WTC11 (cell line): ENCODE measurements around the gene PTPRN2. TPM values are rescaled to one million over a fixed set of nuclear protein-coding genes. Genes with fewer than 3 reads are reported as not detected.

ENCODE experiments used
- ATAC-seq: fragments of 200-7000 bp; cut with Tn5 transposase; 2 replicates; pipeline ENCODE4 v1.10.0; 2021; ENCODE audit warnings: mild to moderate bottlenecking, moderate library complexity
- CTCF ChIA-PET: fragments of 300-600 bp; sonication (Branson Sonifier 250); formaldehyde crosslinking; loops from one replicate; lab custom pipeline; 2021; ENCODE audit warnings: antibody characterized with exemption; lab: Charles Lee
- POLR2A ChIA-PET: fragments of 350-600 bp; sonication (Branson Sonifier 250); formaldehyde crosslinking; loops from one replicate; lab custom pipeline; 2021; ENCODE audit warnings: antibody characterized with exemption; lab: Charles Lee
- DNase-seq: peaks from one replicate; pipeline ENCODE4 v3.0.0; 2021; ENCODE audit warnings: low spot score
- H3K27ac Mint-ChIP-seq: 2 replicates; pipeline ENCODE4 v1.8.0; 2021; ENCODE audit warnings: mixed read lengths
- H3K27me3 Mint-ChIP-seq: 2 replicates; pipeline ENCODE4 v1.8.0; 2021; ENCODE audit warnings: low read depth, mild to moderate bottlenecking, moderate library complexity, mixed read lengths
- H3K36me3 Mint-ChIP-seq: 2 replicates; pipeline ENCODE4 v1.8.0; 2021; ENCODE audit warnings: mixed read lengths
- H3K4me1 Mint-ChIP-seq: 2 replicates; pipeline ENCODE4 v1.8.0; 2022; ENCODE audit warnings: mixed read lengths
- H3K4me3 Mint-ChIP-seq: 2 replicates; pipeline ENCODE4 v1.8.0; 2021; ENCODE audit warnings: mild to moderate bottlenecking, moderate library complexity, mixed read lengths
- H3K9me3 Mint-ChIP-seq: 2 replicates; pipeline ENCODE4 v1.8.0; 2021; ENCODE audit warnings: mixed read lengths
- ATF2 ChIP-seq: sonication (generic); formaldehyde crosslinking; IDR thresholded peaks from 2 replicates; pipeline ENCODE4 v1.8.1; 2022; ENCODE audit warnings: low read depth, missing genetic modification reagents, borderline replicate concordance
- CBFB ChIP-seq: sonication (generic); formaldehyde crosslinking; IDR thresholded peaks from 2 replicates; pipeline ENCODE4 v1.8.1; 2022; ENCODE audit warnings: mild to moderate bottlenecking, low read depth, missing genetic modification reagents
- E2F5 ChIP-seq: sonication (generic); formaldehyde crosslinking; IDR thresholded peaks from 2 replicates; pipeline ENCODE4 v1.8.1; 2022; ENCODE audit warnings: mild to moderate bottlenecking, moderate library complexity, missing genetic modification reagents
- FOXJ3 ChIP-seq: sonication (generic); formaldehyde crosslinking; IDR thresholded peaks from 2 replicates; pipeline ENCODE4 v1.9.0; 2021; ENCODE audit warnings: missing genetic modification reagents, mild to moderate bottlenecking, borderline replicate concordance
- FOXK1 ChIP-seq: sonication (generic); formaldehyde crosslinking; IDR thresholded peaks from 2 replicates; pipeline ENCODE4 v1.8.0; 2022; ENCODE audit warnings: mild to moderate bottlenecking, moderate library complexity, missing genetic modification reagents
- FOXP4 ChIP-seq: sonication (generic); formaldehyde crosslinking; IDR thresholded peaks from 2 replicates; pipeline ENCODE4 v1.8.0; 2022; ENCODE audit warnings: mild to moderate bottlenecking, missing genetic modification reagents
- GRHL2 ChIP-seq: fragments of 250-450 bp; sonication (Bioruptor Pico); IDR thresholded peaks from 2 replicates; pipeline ENCODE4 v1.8.0; 2022; ENCODE audit warnings: mild to moderate bottlenecking, moderate library complexity; ENCODE audit not compliant: insufficient replicate concordance, severe bottlenecking
- IRF2 ChIP-seq: sonication (generic); formaldehyde crosslinking; IDR thresholded peaks from 2 replicates; pipeline ENCODE4 v1.8.0; 2022; ENCODE audit warnings: low read depth, missing genetic modification reagents, borderline replicate concordance
- NFATC4 ChIP-seq: fragments of 250-450 bp; sonication (Bioruptor Pico); IDR thresholded peaks from 2 replicates; pipeline ENCODE4 v1.9.0; 2021; ENCODE audit warnings: mild to moderate bottlenecking
- NR3C1 ChIP-seq: sonication (generic); formaldehyde crosslinking; conservative IDR thresholded peaks from 2 replicates; pipeline ENCODE4 v1.8.1; 2023; ENCODE audit warnings: low read depth, mild to moderate bottlenecking, missing genetic modification reagents
- OVOL2 ChIP-seq: fragments of 250-450 bp; sonication (Bioruptor Pico); IDR thresholded peaks from 2 replicates; pipeline ENCODE4 v1.9.0; 2021; ENCODE audit warnings: mild to moderate bottlenecking, borderline replicate concordance
- RELA ChIP-seq: sonication (generic); formaldehyde crosslinking; IDR thresholded peaks from 2 replicates; pipeline ENCODE4 v1.8.1; 2022; ENCODE audit warnings: missing genetic modification reagents, mild to moderate bottlenecking, borderline replicate concordance
- SOX15 ChIP-seq: fragments of 250-450 bp; sonication (Bioruptor Pico); IDR thresholded peaks from 2 replicates; pipeline ENCODE4 v1.9.0; 2021; ENCODE audit warnings: mild to moderate bottlenecking
- ZNF232 ChIP-seq: sonication (generic); formaldehyde crosslinking; IDR thresholded peaks from 2 replicates; pipeline ENCODE4 v1.8.0; 2022; ENCODE audit warnings: mild to moderate bottlenecking, missing genetic modification reagents
- ZNF281 ChIP-seq: sonication (generic); formaldehyde crosslinking; IDR thresholded peaks from 2 replicates; pipeline ENCODE4 v1.8.0; 2023; ENCODE audit warnings: mild to moderate bottlenecking, missing genetic modification reagents
- ZNF671 ChIP-seq: fragments of 250-450 bp; sonication (Bioruptor Pico); IDR thresholded peaks from 2 replicates; pipeline ENCODE4 v1.8.0; 2021; ENCODE audit warnings: mild to moderate bottlenecking
- total RNA-seq: library from RNA; stranded (reverse); gene quantifications from 3 replicates; pipeline ENCODE4 v1.2.3, GENCODE V29; 2021
- TF ChIP-seq, protein P1 (sequence below): fragments of 250-450 bp; sonication (Bioruptor Pico); IDR thresholded peaks from 2 replicates; pipeline ENCODE4 v1.8.0; 2021; ENCODE audit warnings: mild to moderate bottlenecking
- TF ChIP-seq, protein P2 (sequence below): sonication (generic); formaldehyde crosslinking; IDR thresholded peaks from 2 replicates; pipeline ENCODE4 v1.8.0; 2023; ENCODE audit warnings: missing genetic modification reagents
- TF ChIP-seq, protein P3 (sequence below): fragments of 250-450 bp; sonication (Bioruptor Pico); IDR thresholded peaks from 2 replicates; pipeline ENCODE4 v1.9.0; 2021; ENCODE audit warnings: moderate library complexity, mild to moderate bottlenecking, inconsistent platforms, borderline replicate concordance

Gene PTPRN2
- total RNA-seq, 1 experiment from 2014 or later, result 4.7 TPM

DNA sequence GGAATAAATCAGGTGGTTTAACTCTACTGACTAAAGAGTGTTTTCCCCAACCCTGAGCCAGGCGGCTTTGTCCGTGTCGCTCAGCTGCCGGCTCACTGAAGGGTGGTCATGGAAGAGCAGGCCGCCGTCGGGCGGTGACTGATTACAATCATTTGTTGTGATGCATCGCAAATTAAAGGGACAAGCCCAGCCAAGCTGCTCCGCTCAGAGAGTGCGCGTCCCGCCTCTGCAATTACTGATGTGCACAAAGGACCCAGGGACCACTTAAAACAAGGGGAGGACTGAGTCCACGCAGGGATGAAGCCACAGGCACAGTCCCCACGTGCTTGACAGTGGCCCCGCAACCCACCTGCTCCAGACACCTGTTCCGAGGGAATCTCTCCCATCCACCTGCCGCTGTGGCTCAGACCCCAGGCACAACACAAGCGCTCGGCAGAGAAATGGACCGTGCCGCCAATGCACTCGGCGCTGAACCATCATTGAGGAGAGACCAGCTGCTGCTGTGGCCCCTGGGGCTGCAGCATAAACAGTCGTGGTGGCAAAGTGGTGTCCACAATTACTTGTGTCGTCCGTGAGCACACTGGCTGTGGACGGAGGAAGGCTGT lies 526.5 kb downstream of the PTPRN2 start (continued):
- TF ChIP-seq, protein P1, sequence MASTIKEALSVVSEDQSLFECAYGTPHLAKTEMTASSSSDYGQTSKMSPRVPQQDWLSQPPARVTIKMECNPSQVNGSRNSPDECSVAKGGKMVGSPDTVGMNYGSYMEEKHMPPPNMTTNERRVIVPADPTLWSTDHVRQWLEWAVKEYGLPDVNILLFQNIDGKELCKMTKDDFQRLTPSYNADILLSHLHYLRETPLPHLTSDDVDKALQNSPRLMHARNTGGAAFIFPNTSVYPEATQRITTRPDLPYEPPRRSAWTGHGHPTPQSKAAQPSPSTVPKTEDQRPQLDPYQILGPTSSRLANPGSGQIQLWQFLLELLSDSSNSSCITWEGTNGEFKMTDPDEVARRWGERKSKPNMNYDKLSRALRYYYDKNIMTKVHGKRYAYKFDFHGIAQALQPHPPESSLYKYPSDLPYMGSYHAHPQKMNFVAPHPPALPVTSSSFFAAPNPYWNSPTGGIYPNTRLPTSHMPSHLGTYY (CRISPR knock-in tag), result no peak

GRCh38 chr7:158060216-158060615 lies 527.4 kb downstream of the PTPRN2 start:
- no peak overlapping the region for H3K4me3 Mint-ChIP-seq
- TF ChIP-seq E2F5 (no peak), GRHL2 (CRISPR knock-in tag) (no peak), NFATC4 (no peak), SOX15 (CRISPR knock-in tag) (no peak), ATF2 (CRISPR knock-in tag) (no peak), ZNF281 (CRISPR knock-in tag) (no peak), FOXP4 (CRISPR knock-in tag) (no peak), ZNF671 (no peak)
- TF ChIP-seq, all 79 proteins: peak for 0
- POLR2A ChIA-PET, result no interaction called here
- no peaks in the 10 kb centered on the region for H3K4me1 Mint-ChIP-seq
- peaks cover 27% of the 10 kb centered on the region for H3K9me3 Mint-ChIP-seq
- peaks cover 29% of the 10 kb centered on the region for H3K36me3 Mint-ChIP-seq
- ATAC-seq (no peak), DNase-seq (no peak)
- H3K27me3 Mint-ChIP-seq, result peaks cover 12% of the 10 kb centered on the region
- no peak overlapping the region for H3K27ac Mint-ChIP-seq
- CTCF ChIA-PET, result no interaction called here

GRCh38 chr7:158057446-158057845 lies 530.2 kb downstream of the PTPRN2 start:
- Mint-ChIP-seq H3K4me1 (0 out of 2 replicates have a peak, but pooled peaks cover 4% of the 10 kb centered on the region), H3K27me3 (peaks cover 7% of the 10 kb centered on the region), H3K27ac (no peak overlapping the region), H3K36me3 (peaks cover 25% of the 10 kb centered on the region), H3K9me3 (peaks cover 16% of the 10 kb centered on the region), H3K4me3 (no peak overlapping the region)
- no peak for ATAC-seq
- CTCF ChIA-PET, result no interaction called here
- no peak for DNase-seq
- POLR2A ChIA-PET, result no interaction called here
- no peak for TF ChIP-seq FOXK1
- no peak for TF ChIP-seq FOXJ3
- TF ChIP-seq, protein P2, sequence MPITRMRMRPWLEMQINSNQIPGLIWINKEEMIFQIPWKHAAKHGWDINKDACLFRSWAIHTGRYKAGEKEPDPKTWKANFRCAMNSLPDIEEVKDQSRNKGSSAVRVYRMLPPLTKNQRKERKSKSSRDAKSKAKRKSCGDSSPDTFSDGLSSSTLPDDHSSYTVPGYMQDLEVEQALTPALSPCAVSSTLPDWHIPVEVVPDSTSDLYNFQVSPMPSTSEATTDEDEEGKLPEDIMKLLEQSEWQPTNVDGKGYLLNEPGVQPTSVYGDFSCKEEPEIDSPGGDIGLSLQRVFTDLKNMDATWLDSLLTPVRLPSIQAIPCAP (CRISPR knock-in tag), result no peak
- no peak for TF ChIP-seq E2F5
- TF ChIP-seq OVOL2, result no peak
- no peak for TF ChIP-seq ZNF232
- TF ChIP-seq, protein P3, sequence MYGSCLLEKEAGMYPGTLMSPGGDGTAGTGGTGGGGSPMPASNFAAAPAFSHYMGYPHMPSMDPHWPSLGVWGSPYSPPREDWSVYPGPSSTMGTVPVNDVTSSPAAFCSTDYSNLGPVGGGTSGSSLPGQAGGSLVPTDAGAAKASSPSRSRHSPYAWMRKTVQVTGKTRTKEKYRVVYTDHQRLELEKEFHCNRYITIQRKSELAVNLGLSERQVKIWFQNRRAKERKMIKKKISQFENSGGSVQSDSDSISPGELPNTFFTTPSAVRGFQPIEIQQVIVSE, result no peak
- no peak for TF ChIP-seq IRF2
- no peak for TF ChIP-seq RELA (CRISPR knock-in tag)
- TF ChIP-seq NR3C1 (CRISPR knock-in tag), result no peak
- TF ChIP-seq ZNF671, result no peak
- no peak for TF ChIP-seq CBFB (CRISPR knock-in tag)
